NOMO-1 (cell line): ENCODE data around the gene RXFP3.
"Not testable (repeated sequence)": the region's sequence is repeated elsewhere in the genome, so short reads cannot be mapped to it uniquely, and the experiment has no call there.

Experiments
- DNase-seq, 2 experiments: peaks; one replicate each; lab custom pipeline; 2025; ENCODE audit not compliant: unreplicated experiment in 2 of 2; lab: John Stamatoyannopoulos, UW

The RXFP3 gene

DNA sequence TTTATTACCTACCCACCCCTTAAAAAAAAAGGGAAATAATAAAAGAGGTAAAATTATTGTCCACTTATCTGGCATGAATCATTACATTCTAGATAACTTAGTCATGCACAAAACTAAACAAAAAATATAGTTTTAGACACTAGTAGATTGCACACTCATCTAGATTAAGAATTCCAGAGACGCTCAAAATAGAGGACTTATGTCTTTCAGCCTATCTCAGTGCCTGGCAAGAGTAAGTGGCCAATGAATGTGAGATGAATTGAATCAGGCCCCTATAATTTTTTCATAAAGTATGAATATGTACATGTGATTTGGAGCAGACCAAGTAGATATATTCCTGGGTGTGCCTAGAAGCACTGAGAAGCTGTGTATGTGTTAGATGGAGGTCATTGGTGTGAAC is 2.0 kb upstream of the RXFP3 start:
- DNase-seq: no peak

DNA sequence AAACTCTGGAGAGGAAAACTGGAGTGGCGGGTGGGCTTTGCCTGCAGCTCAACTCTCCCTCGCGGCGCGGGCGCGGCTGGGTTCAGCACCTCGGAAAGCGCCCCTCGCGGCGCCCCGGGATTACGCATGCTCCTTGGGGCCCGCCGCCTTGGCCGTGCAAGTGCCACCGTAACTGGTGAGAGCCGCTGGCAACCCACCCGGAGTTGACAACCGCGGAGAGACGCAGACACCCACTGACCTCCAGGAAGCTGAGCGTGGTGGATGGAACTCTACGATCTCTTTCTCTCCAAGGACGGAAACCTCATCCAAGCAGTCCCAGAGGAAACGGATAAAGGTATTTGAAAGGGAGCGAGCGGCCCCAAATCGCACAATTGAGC is 194 bp upstream of the RXFP3 start:
- DNase-seq: peak; percentile 22 to 38

DNA sequence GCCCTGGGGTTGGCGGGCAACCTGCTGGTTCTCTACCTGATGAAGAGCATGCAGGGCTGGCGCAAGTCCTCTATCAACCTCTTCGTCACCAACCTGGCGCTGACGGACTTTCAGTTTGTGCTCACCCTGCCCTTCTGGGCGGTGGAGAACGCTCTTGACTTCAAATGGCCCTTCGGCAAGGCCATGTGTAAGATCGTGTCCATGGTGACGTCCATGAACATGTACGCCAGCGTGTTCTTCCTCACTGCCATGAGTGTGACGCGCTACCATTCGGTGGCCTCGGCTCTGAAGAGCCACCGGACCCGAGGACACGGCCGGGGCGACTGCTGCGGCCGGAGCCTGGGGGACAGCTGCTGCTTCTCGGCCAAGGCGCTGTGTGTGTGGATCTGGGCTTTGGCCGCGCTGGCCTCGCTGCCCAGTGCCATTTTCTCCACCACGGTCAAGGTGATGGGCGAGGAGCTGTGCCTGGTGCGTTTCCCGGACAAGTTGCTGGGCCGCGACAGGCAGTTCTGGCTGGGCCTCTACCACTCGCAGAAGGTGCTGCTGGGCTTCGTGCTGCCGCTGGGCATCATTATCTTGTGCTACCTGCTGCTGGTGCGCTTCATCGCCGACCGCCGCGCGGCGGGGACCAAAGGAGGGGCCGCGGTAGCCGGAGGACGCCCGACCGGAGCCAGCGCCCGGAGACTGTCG is 976 bp downstream of the RXFP3 start:
- DNase-seq: no peak

DNA sequence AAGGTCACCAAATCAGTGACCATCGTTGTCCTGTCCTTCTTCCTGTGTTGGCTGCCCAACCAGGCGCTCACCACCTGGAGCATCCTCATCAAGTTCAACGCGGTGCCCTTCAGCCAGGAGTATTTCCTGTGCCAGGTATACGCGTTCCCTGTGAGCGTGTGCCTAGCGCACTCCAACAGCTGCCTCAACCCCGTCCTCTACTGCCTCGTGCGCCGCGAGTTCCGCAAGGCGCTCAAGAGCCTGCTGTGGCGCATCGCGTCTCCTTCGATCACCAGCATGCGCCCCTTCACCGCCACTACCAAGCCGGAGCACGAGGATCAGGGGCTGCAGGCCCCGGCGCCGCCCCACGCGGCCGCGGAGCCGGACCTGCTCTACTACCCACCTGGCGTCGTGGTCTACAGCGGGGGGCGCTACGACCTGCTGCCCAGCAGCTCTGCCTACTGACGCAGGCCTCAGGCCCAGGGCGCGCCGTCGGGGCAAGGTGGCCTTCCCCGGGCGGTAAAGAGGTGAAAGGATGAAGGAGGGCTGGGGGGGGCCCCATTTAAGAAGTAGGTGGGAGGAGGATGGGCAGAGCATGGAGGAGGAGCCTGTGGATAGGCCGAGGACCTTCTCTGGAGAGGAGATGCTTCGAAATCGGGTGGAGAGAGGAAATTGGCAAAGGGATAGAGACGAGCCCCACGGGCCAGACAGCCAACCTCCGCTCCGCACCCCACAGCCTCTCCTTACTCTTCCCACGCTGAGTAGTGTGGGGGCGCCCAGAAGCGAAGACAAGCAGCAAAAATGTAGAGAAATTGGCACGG is 1.7 kb downstream of the RXFP3 start:
- no peak for DNase-seq

DNA sequence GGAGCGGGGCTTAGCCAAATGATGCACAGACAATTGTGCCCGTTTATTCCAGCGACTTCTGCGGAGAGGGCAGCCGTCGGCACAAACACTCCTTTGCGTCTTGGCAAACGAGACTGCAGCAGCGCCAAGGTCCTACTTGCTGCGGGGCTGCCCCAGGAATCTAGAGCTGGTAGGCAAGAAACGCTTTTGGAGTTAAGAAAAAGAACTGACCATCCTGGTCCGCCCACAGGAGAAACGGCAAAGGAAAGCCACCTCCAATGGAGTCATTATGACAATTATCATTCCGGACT is 2.3 kb downstream of the RXFP3 start:
- no peak for DNase-seq

DNA sequence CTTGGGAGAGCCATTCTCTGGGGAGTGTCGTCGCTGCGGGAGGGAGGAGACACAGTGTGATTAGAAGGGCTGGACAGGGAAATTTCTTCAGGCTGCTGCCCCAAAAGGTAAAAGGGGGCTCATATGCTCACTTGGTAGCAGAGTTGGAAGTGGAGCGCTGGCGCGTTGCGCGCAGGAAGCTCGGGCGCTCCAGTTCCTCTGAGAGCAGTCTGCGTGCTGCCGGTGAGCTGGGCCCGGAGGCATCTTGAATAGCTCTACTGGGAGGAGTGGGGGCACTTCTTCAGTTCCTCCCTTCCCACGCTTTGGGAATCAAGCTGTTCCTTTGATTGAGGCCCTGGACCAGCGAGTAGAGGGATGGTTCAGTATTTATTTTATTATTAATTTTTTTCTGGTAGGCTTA is 2.7 kb downstream of the RXFP3 start:
- DNase-seq: no peak

DNA sequence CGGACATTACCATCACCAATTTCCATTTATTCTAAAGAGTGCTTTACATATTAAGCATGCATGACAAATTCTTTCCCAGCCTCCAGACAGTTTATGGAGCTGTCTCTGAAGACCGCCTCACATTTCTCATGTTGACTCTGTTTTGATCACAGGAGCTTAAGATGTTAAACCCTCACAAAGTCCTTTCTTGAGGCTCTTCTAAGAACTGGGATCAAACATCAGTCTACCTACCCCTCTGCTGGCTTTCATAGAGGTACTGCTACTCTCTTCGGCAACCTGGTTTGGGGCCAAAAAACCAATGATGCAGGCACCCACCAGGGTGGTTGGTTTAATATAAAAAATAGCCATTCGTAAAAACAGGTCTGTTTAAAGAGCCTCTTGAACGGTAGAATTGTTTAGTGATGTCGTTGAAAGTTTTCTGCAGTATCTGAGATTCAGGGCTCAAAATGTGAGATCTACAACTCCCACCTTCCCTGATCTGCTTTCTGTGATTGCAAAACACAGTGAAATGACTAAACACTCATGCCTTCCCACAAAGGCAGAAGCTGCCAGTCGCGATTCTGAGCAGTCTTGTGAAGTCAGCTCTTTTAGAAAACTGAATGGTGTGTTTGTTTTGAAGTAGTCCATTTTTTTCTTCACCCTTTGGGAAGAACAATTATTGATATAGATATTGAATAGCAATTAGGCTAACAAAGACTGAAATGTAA is 3.5 kb downstream of the RXFP3 start:
- peak; percentile 62 to 70 for DNase-seq

DNA sequence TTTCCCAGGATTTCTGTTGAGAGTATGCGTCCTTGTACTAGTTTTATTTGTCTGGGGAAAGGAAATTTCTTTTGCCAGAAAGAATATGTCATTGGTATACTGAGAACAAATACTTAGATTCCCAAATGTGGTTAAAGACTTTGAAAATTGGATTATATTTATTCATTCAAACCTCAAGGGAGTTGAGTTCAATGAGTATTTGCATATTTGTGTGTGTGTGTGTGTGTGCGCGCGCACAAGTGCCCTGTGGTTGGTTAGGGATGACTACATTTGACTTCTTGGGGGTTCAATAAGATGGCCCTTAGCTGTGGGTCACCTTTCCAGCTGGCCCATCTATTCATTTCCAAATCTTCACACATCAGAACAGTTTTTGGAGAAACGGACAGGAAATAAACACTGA is 4.9 kb downstream of the RXFP3 start:
- no peak for DNase-seq

DNA sequence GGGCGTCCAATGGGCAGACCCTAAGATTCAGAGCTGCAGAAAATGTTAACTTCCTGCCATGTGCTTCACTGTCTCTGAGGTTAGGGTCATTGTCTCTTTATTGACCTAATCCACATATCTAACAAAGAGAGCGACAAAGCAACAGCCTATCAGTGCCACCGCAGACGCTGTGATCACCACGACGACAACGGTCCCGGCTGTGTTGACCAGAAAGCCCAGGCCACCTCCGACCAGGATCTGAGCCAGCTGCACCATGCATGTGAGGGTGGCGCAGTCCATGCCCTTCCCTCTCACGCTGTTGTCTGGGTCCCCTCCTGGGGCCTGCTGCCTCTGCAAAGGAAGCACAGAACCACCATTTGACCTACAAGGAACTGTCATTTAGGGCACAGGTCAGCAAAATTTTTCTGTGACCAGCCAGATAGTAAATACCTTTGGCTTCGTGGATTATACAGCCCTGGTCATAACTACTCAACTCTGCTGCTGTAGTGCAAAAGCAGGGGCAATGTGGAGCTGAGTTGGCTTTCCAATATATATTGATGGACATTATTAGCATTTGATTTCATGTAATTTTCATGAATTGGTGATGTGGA is 8.5 kb downstream of the RXFP3 start:
- DNase-seq: no peak

DNA sequence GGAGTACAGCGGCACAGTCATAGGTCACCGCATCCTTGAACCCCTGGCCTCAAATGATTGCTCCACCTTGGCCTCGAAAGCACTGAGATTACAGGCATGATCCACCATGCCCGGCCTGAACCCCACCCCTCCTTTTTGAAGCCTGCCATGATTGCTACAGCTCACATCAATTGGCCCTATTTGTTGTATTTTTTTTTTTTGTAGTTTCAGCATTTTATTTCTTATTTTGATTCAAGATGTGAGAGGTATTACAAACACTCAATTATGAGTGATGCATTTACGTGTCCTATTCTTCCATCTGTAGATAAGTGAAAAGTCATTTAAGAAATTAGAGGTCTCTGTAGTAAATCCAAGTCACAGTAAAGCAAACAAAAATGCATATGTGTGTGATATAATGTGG is 16.0 kb downstream of the RXFP3 start:
- not testable (repeated sequence) for DNase-seq

DNA sequence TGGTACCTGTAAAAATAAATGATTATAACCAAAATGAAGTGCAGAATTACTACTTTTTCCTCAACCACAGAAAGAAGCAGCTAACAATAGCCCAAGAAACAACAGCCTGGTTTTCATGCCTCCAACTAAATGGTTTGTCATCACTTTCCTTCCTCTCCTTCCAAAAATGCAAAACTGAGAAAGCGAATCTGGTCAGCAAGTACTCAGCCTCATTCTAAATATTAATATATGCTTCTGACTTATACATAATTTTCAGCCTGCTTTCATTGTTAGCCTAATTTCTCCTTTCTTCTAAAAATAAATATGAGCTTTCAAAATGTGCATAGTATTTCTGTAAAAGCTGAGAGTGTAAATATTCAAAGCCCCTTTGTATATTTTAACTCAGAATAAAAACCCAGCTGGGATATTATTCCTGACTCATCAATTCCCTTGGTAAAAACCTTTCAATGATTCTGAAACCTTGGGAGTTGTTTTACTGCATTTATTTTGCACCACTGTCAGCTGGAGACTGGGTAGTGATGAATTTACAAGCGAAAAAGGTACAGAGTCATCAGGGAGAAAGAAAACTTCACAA is 21.5 kb downstream of the RXFP3 start:
- DNase-seq: no peak

DNA sequence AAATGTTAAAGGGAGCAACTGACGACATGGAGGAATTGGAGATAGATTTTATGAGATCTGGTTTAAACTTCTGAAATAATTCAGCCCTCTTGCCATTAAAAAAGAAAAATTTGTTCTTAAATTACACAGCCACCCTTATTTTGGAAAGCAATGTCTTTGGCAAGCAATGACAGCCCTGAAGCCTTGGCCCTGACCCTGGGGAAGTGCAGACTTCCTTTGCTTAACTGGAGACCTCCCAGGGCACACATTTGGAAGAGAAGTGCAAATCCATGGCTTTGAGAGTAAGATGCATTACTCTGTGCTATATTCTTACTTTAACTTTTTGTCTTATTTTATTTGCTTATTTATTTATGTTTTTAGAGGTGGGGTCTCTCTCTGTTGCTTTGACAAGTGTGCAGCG is 22.0 kb downstream of the RXFP3 start:
- DNase-seq: no peak

DNA sequence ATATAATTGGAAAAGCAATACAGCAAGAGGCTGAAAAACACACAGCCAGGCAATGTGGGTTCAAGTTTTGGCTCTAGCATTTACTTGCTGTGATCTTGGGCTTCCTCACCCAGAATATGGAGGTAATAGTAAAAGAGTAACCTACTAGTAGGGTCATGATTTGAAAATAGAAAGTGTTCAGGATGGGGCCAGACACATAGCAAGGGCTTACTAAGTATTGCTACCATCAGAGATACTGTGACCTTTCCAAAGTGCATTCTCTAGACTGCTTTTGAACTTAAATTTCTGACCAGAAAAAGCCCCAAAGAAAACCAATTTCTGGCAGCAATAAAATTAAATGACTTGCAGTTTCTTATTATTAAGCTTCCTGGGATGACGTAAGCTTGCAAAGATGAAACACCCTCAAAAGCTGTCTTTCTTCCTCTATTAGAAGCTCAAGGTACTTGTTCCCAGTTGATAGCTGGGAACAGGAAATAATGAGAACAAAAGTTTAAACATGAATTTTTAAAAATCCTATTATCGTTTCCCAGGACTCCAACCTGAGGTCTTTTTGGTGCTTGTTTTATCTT is 28.0 kb downstream of the RXFP3 start:
- peak; percentile 59 to 74 for DNase-seq

DNA sequence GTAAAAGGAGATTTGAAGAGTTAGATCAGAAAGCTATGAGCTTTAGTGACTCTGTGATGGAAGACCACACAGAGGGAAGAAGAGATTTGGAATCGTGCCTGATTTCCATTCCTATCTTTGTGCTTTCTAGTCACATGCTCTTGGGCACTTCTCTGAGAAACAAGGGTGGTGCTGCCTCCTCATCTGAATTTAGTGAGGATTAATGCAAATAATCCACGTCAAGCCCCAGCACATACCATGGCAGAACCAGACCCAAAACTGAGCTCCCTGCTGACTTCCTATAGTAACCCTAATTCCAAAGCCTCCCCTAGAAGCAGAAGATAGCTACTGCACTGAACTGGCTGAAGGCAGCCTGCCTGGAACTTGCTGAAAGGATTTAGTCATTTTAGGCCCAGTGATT is 30.6 kb downstream of the RXFP3 start:
- DNase-seq: no peak

DNA sequence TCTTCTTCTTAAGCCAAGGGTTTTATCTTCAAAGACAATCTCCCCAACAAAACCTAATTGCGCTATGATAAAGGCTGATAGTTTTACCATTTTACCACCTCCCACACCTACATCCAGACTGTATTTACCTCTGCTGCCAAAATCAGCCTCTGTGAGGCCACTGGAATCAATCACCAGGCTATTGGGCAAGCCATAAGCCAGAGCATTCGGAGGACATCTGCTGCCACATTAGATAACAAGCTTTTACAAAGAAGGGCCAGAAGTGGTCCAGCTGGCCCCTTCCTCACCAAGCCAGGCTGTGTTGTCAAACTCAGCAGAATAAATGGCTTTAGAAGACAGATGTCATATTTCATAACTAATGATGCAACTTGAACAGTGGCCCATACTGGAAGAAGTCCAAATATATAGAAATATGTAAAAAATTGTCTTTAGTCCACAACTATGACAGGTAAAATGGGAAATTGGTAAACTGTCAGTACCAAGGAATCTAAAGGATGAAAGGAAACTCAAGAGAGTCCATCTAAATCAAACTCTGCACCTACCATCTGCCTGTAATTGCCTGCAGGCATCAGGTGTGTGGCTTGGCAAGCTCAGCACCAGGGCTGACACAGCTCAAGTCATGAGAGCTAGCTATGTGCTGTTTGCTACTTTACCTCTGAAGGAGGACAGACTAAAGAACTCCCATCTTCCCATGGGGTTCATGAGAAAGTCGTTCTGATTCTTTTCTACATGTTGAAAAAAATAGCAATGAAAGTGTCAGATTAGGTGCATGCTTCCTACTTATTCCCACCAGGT is 32.2 kb downstream of the RXFP3 start:
- DNase-seq: no peak

DNA sequence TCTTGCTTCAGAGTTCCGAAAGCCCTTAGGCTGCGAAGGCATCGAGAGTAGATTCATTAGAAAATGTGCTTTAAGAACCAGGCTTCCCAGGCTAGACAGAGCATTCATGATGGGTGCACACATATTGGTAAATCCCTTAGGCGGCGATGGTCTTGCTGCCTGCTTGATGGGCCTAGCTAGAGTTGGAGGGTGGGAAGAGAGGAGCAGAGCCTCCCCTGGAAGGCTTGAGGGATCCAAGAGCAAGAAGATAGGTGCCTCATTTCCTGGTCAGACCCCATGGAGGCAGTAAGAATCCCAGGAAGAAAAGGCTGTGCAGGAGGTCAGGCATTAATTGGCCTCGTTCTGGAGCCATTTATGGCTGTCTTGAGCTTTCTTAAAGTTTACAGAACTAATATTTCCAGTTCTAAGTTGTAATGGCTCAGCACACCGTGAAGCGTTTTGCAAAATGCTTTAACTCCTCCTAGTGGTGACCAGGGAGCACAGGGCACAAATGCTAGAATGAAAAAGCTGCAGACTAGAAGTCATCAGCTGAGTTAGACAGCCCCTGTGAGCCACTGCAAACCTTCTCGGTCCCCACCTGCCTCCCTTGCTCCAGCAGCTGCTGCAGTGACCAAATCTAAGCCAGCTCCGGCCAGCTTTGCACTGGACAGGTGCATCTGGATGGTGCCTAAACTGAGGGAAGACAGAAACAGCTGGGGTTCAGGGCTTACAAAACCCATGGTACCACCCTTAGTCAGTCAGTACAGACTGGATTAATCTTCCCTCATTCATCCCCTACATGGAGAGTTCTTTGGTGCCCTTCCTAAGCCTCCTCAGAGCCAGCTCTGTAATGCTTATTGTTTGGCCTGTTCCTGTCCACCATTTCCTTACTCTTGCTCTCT is 33.6 kb downstream of the RXFP3 start:
- DNase-seq: peak; percentile 59 to 64

DNA sequence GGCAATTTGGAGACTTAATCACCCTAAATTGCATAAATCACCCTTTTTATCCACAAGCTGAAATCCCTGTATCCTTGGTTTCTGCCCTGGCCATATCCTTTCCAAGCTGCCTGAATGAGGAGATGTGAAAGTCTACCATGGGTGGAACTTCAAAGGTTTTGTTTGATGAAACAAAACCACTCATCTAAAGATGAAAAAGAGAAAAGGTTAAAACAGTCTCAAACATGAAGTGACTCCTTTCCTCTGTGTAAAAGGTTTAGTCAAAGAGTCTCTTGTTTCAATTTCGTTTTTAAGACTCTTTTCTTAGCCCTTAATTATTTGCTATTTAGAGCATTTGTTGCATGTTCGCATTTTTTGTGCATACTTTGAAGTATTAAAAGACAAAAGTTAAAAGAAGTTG is 37.1 kb downstream of the RXFP3 start:
- no peak for DNase-seq

DNA sequence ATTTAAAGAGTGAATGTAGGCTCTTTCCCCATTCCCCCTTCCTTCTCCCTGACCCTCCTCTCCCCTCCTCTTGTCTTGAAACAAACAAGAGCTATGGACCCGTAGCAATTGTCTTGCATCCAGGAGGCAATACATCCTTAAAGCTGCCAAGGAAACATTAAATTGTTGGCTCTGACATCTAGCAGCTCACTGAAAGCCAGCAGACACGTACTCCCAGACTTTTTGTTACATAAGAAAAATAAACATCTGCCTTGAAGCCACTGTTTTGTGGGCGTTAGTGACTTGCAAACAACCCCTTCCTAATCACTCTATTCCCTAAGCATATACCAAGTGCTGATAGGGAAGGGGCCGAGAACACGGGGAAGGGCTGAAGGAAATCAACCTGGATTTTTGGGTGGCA is 39.7 kb downstream of the RXFP3 start:
- no peak for DNase-seq

DNA sequence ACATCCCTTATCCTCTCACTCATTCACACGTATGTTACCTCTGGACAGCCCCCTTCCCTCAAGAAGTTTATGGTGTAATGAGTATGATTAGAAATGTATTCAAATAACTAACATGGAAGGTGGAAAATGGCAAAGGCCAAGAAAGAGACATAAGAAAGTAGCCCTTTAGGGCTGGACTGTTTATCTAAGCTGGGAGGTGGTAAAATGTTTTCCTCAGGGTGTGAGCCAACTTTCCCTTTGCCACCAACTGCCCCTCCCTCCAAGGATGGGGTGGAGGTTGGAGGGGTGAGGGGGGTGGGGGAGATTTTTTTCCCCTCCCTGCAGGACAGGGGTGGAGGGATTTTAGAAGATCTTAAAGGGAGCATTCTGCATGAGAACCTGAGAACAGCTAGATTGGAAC is 40.1 kb downstream of the RXFP3 start:
- DNase-seq: no peak
